HG02840 (cell line): ENCODE results near the gene SLC26A1.
"Not testable (repeated sequence)": the region's sequence is repeated elsewhere in the genome, so short reads cannot be mapped to it uniquely, and the experiment has no call there.

Experiments
- ATAC-seq: cut with Tn5 transposase; IDR thresholded peaks from one replicate; pipeline ENCODE4 v1.9.1; 2021; ENCODE audit warnings: mild to moderate bottlenecking, moderate library complexity, moderate number of reproducible peaks; ENCODE audit not compliant: unreplicated experiment, low FRiP score

SLC26A1 gene

GRCh38 chr4:945274-946102 lies 47.7 kb downstream of the SLC26A1 start:
- no peak for ATAC-seq

GRCh38 chr4:939508-939907 lies 53.7 kb downstream of the SLC26A1 start:
- not testable (repeated sequence) for ATAC-seq
